SIG-M5 treated with dmso at 0.1 percent for 504 hours (cell line): ENCODE results near the gene NPR2.

Experiments
- DNase-seq: peaks from one replicate; lab custom pipeline; 2025; ENCODE audit not compliant: unreplicated experiment; lab: John Stamatoyannopoulos, UW

The NPR2 gene

DNA sequence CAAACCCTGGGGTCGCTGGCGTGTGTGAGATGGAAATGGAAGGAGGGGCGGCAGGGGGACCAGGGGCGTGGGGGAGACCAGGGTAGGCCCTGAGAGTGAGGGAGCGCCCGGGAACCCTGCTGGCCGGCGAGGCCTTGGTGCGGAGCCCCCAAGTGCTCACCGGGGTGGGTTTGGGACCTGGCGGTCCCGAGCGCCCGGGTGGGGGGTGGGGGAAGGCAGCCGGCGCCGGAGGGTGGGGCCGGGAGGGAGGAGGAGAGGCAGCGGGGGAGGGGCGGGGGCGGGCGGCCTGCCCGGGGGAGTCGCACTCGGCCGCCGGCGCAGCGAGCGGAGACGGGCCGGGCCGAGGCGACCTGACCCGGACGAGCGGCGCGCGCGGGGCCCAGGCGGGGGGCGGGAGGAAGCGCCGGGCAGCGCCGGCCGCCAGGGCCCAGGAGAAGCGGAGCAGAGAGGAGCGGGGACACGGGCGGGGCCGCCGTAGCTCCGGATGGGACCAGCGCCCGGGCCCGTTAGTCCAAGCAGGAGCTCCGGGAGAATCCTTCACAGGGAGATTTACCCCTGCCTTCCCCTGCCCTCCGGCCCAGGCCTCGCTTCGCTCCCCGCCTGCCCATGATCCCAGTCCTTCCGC is at the start of gene NPR2:
Gene NPR2, plus strand, starts transcription at position 295 of the 625 bp plus-strand sequence. CDS start 818 bp downstream, outside the sequence.
- no peak for DNase-seq

DNA sequence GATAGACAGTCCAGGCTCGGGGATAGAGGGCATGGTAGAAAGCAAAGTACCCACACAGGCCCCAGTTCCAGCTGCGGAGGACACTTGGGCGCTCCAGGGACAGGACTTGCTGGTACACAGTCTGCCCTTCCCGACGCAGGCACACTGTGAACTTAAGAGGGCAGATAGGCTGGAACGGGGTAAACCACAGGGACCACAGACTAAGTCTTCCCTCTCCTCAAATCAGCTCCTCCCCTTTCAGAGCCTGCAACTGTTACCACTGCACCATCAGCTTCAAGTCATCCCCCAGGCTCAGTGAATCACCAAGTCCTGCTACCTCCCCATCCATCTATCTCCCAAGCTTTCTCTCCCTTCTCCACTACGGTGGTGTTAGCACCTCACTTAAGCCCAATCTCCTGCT is 49.7 kb upstream of the NPR2 start:
- no peak for DNase-seq

GRCh38 chr9:35743452-35743851 is 47.9 kb upstream of the NPR2 start:
- DNase-seq: peak; percentile 14

GRCh38 chr9:35743880-35744518 is 47.4 kb upstream of the NPR2 start:
- no peak for DNase-seq

DNA sequence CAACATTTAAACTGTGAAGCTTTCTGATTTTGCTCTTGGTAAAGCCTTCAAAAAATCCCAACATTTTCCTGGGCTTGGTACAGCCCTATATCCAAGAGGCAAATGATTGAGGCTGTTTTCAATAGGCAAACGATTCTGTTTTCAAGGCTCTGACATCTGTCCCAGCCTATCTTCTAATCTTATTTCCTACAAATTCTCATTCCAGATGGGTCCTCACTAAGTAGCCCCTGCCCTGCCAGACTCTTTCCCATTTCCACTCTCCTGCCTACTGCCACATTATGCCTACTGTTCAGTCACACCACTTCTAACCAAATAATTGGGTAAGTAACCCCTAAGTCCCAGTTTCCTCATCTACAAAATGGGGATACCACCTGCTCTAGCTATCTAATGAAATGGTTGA is 45.8 kb upstream of the NPR2 start:
- no peak for DNase-seq

GRCh38 chr9:35746583-35746982 is 44.8 kb upstream of the NPR2 start:
- DNase-seq: no peak

DNA sequence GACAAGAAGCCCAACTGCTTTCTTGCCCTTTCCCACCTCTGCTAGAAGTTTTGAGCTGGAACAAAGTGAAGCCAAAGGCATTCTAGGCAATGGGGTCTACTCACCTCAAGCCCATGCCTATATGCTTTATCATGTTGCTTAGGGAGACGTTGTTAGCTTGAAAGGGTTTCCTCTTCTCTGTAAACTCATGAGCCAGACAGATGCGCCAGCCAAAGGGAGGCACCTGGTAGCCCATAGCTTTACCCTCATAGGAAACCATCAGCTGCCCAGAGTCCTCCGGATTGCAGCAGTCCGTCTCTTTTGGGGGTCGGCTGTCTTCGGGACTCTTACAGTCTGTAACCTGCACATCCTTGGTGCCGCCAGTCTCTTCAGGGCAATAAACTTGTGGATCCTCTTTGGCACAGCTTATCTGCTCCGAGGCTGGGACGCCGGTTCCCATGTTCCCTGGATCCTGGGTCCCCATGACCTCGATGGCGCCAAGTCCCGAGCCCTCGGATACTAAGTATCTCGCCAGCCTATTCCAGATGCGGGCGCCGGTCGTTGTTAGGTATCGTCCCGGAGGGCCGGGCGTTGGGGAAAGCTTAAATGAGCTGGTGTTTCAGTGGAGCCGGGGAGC is 43.0 kb upstream of the NPR2 start:
- DNase-seq: no peak

DNA sequence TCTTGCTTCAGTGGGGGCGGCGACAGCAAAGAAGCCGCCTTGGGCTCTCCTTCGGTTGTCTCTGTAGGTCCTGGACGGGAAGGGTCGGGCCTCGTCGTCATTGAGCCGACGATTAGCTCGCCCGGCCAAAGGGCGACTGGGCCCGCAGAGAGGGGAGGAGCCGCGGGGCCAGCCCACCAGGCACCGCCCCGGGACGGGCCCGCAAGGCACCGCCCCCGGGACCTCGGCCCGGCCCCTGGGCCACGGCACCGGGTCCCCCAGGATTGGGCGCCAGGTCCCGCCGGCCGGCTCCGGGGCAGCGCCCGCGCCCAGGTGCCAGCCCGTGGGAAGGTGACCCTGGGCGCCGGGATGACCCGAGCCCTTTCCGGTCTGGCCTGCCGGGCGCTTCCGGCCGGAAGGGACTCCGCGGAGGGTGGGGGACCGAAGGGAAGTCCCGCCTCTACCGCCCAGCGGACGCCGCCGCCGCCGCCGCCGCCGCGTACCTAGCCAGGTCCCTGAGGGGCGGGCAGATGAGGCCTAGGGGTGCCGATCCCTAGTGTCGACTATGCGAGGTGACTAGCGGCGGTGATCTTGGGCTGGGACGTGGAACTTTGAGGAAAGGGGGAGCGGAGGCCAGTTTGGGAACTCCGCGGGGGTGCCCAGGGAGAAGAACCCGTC is 42.4 kb upstream of the NPR2 start, which contains the start of the genes GBA2 and RGP1:
Gene GBA2, minus strand, starts transcription at position 371 of the 657 bp plus-strand sequence. CDS start 524 bp downstream, outside the sequence.
Gene RGP1, plus strand, starts transcription at position 430 of the 657 bp plus-strand sequence. CDS start 469 bp downstream, outside the sequence.
- DNase-seq: peak; percentile 41

- DNase-seq: no peak
Measured at GRCh38 chr9:35749515-35750255, 41.7 kb upstream of the NPR2 start.

DNA sequence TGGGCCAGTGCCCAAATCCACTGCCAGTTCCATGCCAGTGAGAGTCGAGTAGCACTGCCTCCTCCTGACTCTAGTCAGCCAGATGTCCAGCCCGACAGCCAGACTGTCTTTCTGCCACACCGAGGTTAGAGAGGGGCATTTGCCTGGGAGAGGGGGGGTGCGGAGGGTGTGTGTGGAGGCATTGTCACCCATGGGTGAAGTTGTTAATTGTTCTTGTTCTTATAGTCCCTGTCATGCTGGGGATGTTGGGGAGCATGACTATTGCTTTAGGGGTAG is 41.2 kb upstream of the NPR2 start:
- DNase-seq: no peak

- no peak for DNase-seq
Measured at GRCh38 chr9:35753466-35753865, 37.9 kb upstream of the NPR2 start.

- no peak for DNase-seq
Measured at GRCh38 chr9:35754264-35754663, 37.1 kb upstream of the NPR2 start, which contains the start of gene MSMP. Gene MSMP (minus strand): TSS chr9:35754276. CDS start chr9:35754129, 147 bp downstream.

DNA sequence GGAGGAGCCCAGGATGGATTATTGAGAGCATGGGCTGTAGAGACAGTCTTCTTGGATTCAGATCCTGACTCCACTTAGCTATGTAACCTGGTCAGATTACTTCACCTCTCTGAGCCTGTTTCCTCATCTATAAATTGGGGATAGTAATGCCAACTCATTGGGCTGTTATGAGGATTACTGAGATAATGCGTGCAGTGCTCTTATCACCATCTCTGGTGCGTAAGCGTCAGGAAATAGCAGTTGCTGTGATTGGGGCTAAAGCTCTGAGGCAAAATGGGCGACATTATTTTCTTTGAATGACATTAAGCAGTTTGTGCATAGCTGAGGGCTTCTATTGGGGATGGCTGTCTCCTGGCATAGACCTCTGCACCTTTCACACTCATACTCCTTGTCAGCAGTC is 36.3 kb upstream of the NPR2 start:
- DNase-seq: no peak

GRCh38 chr9:35756275-35757225 is 34.8 kb upstream of the NPR2 start:
- DNase-seq: peak; percentile 33

DNA sequence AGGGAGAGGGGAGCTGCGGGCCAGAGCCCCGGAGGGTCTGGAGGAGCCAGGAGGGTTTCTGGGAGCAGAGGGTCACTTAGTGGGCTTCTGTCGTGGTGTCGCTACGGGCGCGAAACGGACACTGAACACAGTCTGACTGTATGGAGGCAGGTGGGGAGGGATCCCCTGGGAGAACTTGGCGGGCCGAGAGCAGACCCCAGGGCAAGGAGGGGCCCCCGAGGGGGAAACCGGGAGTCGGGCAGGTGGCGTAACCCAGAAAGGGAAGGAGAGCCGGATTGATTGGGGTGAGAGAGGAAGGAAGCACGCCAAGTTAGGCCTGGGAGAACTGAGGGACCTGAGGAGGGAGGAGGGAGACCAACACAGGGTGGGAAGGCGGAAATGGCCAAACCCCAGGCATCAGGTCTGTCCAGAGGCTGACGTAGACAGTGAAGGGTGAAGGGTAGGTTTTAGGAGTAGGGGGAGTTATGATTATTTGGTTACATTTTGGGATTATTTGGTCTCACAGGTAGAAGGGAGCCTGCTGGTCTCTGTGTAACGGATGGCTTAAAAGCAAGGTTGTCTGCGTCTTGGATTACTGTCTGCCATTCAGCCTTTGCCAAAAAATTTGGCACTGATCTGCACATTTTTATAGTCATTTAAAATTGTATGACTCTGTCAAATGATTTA is 34.0 kb upstream of the NPR2 start:
- peak; percentile 48 for DNase-seq

GRCh38 chr9:35757892-35758275 is 33.5 kb upstream of the NPR2 start:
- DNase-seq: no peak

- no peak for DNase-seq
Measured at GRCh38 chr9:35758475-35759050, 32.8 kb upstream of the NPR2 start.

DNA sequence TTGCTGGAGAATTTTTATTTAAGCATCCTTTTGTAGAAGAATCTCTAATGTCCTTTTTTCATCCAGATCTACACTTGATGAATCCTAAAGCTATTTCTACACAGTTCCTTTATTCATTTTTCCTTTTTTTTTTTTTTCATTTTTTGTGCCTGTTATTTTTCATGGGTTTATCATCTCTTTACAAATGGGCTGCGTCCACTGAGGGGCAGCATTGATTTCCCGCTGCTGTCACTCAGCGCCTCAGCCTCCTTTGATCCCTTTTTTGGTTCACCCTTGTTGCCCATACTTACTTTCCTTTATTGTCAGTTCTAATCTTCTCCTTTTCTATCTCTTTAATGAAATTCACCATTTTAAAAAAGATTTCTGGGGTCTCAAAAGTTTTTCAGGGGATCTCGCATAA is 31.6 kb upstream of the NPR2 start:
- DNase-seq: no peak

- DNase-seq: no peak
Measured at GRCh38 chr9:35760651-35761050, 30.7 kb upstream of the NPR2 start.
